H1 (cell line): ENCODE results near the gene USH2A. TPM values are rescaled to one million over a fixed set of nuclear protein-coding genes. Genes with fewer than 3 reads are reported as not detected.

ENCODE experiments used
- CTCF ChIA-PET: fragments of 300-600 bp; sonication (Branson Sonifier 250); formaldehyde crosslinking; loops from one replicate; lab custom pipeline; 2021; ENCODE audit not compliant: partially characterized antibody; lab: Charles Lee
- POLR2A ChIA-PET: fragments of 300-600 bp; sonication (Branson Sonifier 250); formaldehyde crosslinking; loops from one replicate; lab custom pipeline; 2021; ENCODE audit warnings: inconsistent platforms; ENCODE audit not compliant: partially characterized antibody; lab: Charles Lee
- DNase-seq, 2 experiments: peaks; one replicate each; pipeline versions ENCODE4 v3.0.0 to v3.0.0-alpha.2; 2010 to 2022; ENCODE audit warnings: low spot score in 2 of 2, low read depth in 1 of 2, mixed read lengths in 1 of 2
- FAIRE-seq: peaks from 2 replicates; lab custom pipeline; 2011; peaks lifted over from hg19 to GRCh38; lab: Jason Lieb, UNC
- H2AFZ ChIP-seq: 2 replicates; pipeline ENCODE4 v1.8.1; 2012; ENCODE audit warnings: low read length, inconsistent platforms
- H2AK5ac ChIP-seq: 2 replicates; pipeline ENCODE4 v1.6.1; 2013; ENCODE audit warnings: low read depth, low read length
- H2BK120ac ChIP-seq: replicated peaks from 2 replicates; pipeline ENCODE3; 2013; ENCODE audit warnings: low read depth, low read length, inconsistent platforms
- H2BK12ac ChIP-seq: 2 replicates; pipeline ENCODE4 v1.6.1; 2013; ENCODE audit warnings: low read depth, low read length
- H2BK15ac ChIP-seq: 2 replicates; pipeline ENCODE4 v1.6.1; 2013; ENCODE audit warnings: low read length
- H2BK20ac ChIP-seq: 2 replicates; pipeline ENCODE4 v1.6.1; 2013; ENCODE audit warnings: low read length
- H2BK5ac ChIP-seq: 2 replicates; pipeline ENCODE4 v1.6.1; 2013; ENCODE audit warnings: low read depth, low read length
- H3K14ac ChIP-seq: 2 replicates; pipeline ENCODE4 v1.6.1; 2013; ENCODE audit warnings: inconsistent platforms; ENCODE audit not compliant: insufficient read length
- H3K18ac ChIP-seq: 2 replicates; pipeline ENCODE4 v1.6.1; 2013; ENCODE audit warnings: low read length; ENCODE audit errors: extremely low read depth
- H3K23ac ChIP-seq: 2 replicates; pipeline ENCODE4 v1.6.1; 2013; ENCODE audit warnings: inconsistent platforms; ENCODE audit not compliant: insufficient read length
- H3K23me2 ChIP-seq: 2 replicates; pipeline ENCODE4 v1.6.1; 2013; ENCODE audit warnings: low read depth, low read length
- H3K27ac ChIP-seq: 2 replicates; pipeline ENCODE4 v1.6.1; 2011; ENCODE audit warnings: low read depth, low read length, inconsistent platforms
- H3K27me3 ChIP-seq, 4 experiments: replicated peaks in 1 of 4; 1 replicate in 1 of 4; 2 replicates in 3 of 4; pipeline versions ENCODE4 v1.6.1 to v1.8.1; 2011 to 2013; ENCODE audit warnings: low read length in 3 of 4, mild to moderate bottlenecking in 3 of 4, inconsistent platforms in 2 of 4, mixed read lengths in 2 of 4, moderate library complexity in 1 of 4; ENCODE audit not compliant: control insufficient read depth in 3 of 4, insufficient read depth in 3 of 4; ENCODE audit errors: extremely low read depth in 1 of 4
- H3K36me3 ChIP-seq, 4 experiments: 2 replicates each; pipeline versions ENCODE4 v1.6.1 to v1.8.1; 2011 to 2013; ENCODE audit warnings: mild to moderate bottlenecking in 4 of 4, low read length in 3 of 4, moderate library complexity in 2 of 4, control low read depth in 1 of 4, inconsistent platforms in 1 of 4; ENCODE audit not compliant: insufficient read depth in 4 of 4, control insufficient read depth in 2 of 4
- H3K4ac ChIP-seq: replicated peaks from 2 replicates; pipeline ENCODE3; 2013; ENCODE audit warnings: low read length, low read depth, mixed read lengths, inconsistent platforms; ENCODE audit not compliant: insufficient read length
- H3K4me1 ChIP-seq, 4 experiments: replicated peaks in 1 of 4; 1 replicate in 1 of 4; 2 replicates in 3 of 4; pipeline versions ENCODE4 v1.6.1 to v1.8.1; 2011 to 2013; ENCODE audit warnings: low read length in 3 of 4, inconsistent platforms in 2 of 4, mixed read lengths in 1 of 4; ENCODE audit not compliant: insufficient read depth in 4 of 4, control insufficient read depth in 3 of 4
- H3K4me2 ChIP-seq, 2 experiments: 2 replicates each; pipeline versions ENCODE4 v1.6.1 to v1.8.1; 2011 to 2013; ENCODE audit warnings: low read depth in 2 of 2, low read length in 2 of 2, control low read depth in 1 of 2, inconsistent platforms in 1 of 2, mild to moderate bottlenecking in 1 of 2; ENCODE audit not compliant: insufficient read depth in 1 of 2
- H3K4me3 ChIP-seq, 4 experiments: fragments of 200-600, 300-600 bp in 1 of 4; sonication (generic), shearing (Covaris generic), sonication (Bioruptor Twin) in 1 of 4; 2 replicates each; pipeline versions ENCODE4 v1.5.1 to v1.8.1; 2011 to 2016; ENCODE audit warnings: low read length in 4 of 4, low read depth in 3 of 4, control low read depth in 2 of 4, inconsistent platforms in 2 of 4, mild to moderate bottlenecking in 2 of 4, mixed read lengths in 1 of 4, moderate library complexity in 1 of 4; ENCODE audit not compliant: insufficient read depth in 2 of 4; ENCODE audit errors: extremely low read depth in 1 of 4
- H3K56ac ChIP-seq: replicated peaks from 2 replicates; pipeline ENCODE3; 2013; ENCODE audit warnings: low read depth, mild to moderate bottlenecking, mixed read lengths, low read length, inconsistent platforms; ENCODE audit not compliant: insufficient read length
- H3K79me1 ChIP-seq: 2 replicates; pipeline ENCODE4 v1.6.1; 2013; ENCODE audit warnings: low read depth, low read length, control low read depth
- H3K79me2 ChIP-seq, 2 experiments: 2 replicates each; pipeline versions ENCODE4 v1.6.1 to v1.8.1; 2012 to 2013; ENCODE audit warnings: low read length in 2 of 2, mild to moderate bottlenecking in 2 of 2, inconsistent platforms in 1 of 2; ENCODE audit not compliant: insufficient read depth in 2 of 2, control insufficient read depth in 1 of 2
- H3K9ac ChIP-seq, 4 experiments: replicated peaks in 1 of 4; 1 replicate in 1 of 4; 2 replicates in 3 of 4; pipeline versions ENCODE4 v1.6.1 to v1.8.1; 2011 to 2013; ENCODE audit warnings: low read depth in 3 of 4, low read length in 3 of 4, control low read depth in 2 of 4, mild to moderate bottlenecking in 2 of 4, moderate library complexity in 2 of 4, inconsistent platforms in 1 of 4; ENCODE audit errors: extremely low read depth in 1 of 4
- H3K9me3 ChIP-seq, 2 experiments: 2 replicates each; pipeline versions ENCODE4 v1.6.1 to v1.8.1; 2012 to 2013; ENCODE audit warnings: mild to moderate bottlenecking in 2 of 2, moderate library complexity in 2 of 2, control low read depth in 1 of 2, inconsistent platforms in 1 of 2, low read depth in 1 of 2, low read length in 1 of 2, mixed read lengths in 1 of 2; ENCODE audit not compliant: insufficient read depth in 2 of 2
- H4K20me1 ChIP-seq, 2 experiments: replicated peaks in 1 of 2; 2 replicates each; pipeline versions ENCODE3 to v1.8.1; 2011 to 2013; ENCODE audit warnings: inconsistent platforms in 2 of 2, low read length in 2 of 2, mild to moderate bottlenecking in 1 of 2; ENCODE audit not compliant: insufficient read depth in 2 of 2, control insufficient read depth in 1 of 2
- H4K5ac ChIP-seq: 2 replicates; pipeline ENCODE4 v1.6.1; 2013; ENCODE audit warnings: low read length, low read depth, mixed read lengths, inconsistent platforms; ENCODE audit not compliant: insufficient read length
- H4K8ac ChIP-seq: 2 replicates; pipeline ENCODE4 v1.8.0; 2013; ENCODE audit warnings: mild to moderate bottlenecking, moderate library complexity, low read length, inconsistent platforms; ENCODE audit not compliant: insufficient read depth; ENCODE audit errors: extremely low read depth
- H4K91ac ChIP-seq: replicated peaks from 2 replicates; pipeline ENCODE3; 2013; ENCODE audit warnings: low read length, mixed read lengths, inconsistent platforms; ENCODE audit not compliant: insufficient read length
- CHD2 ChIP-seq: IDR thresholded peaks from 2 replicates; pipeline ENCODE4 v1.6.1; 2012; ENCODE audit warnings: low read length, improper control_type of control experiment
- CREB1 ChIP-seq: IDR thresholded peaks from 2 replicates; pipeline ENCODE4 v1.6.1; 2012; ENCODE audit warnings: inconsistent platforms
- NRF1 ChIP-seq: IDR thresholded peaks from 2 replicates; pipeline ENCODE4 v1.6.1; 2011; ENCODE audit warnings: mild to moderate bottlenecking, low read depth, low read length, improper control_type of control experiment
- RNF2 ChIP-seq: fragments of 200-900, 300-1000 bp; sonication (generic); IDR thresholded peaks from 2 replicates; pipeline ENCODE4 v1.7.1; 2016; ENCODE audit warnings: borderline replicate concordance, low read depth, mild to moderate bottlenecking, antibody characterized with exemption, low read length; ENCODE audit not compliant: poor library complexity, severe bottlenecking; ENCODE audit errors: missing control alignments
- RXRA ChIP-seq: IDR thresholded peaks from 2 replicates; pipeline ENCODE4 v1.6.1; 2011; ENCODE audit warnings: low read depth, mild to moderate bottlenecking, low read length, moderate library complexity; ENCODE audit not compliant: insufficient read depth
- SP4 ChIP-seq: IDR thresholded peaks from 2 replicates; pipeline ENCODE4 v1.6.1; 2012; ENCODE audit warnings: low read length, inconsistent platforms
- YY1 ChIP-seq: IDR thresholded peaks from 2 replicates; pipeline ENCODE4 v1.6.1; 2011; ENCODE audit warnings: low read depth, mild to moderate bottlenecking, low read length
- WGBS, 2 experiments: shearing (Covaris generic) in 1 of 2; methylation state at CpG; one replicate each; pipeline versions ENCODE4 v1.1.6 to v1.1.7; 2013 to 2015; ENCODE audit warnings: low lambda C conversion rate in 2 of 2, mixed read lengths in 2 of 2, inconsistent platforms in 1 of 2, low coverage in 1 of 2, missing lambda C conversion rate in 1 of 2; ENCODE audit not compliant: insufficient replicate concordance in 2 of 2, insufficient coverage in 1 of 2, insufficient read length in 1 of 2; ENCODE audit errors: extremely low coverage in 1 of 2, missing lambda C conversion rate in 1 of 2; 5-methylcytosine and 5-hydroxymethylcytosine counted together
- polyA plus RNA-seq, 7 experiments: library from polyadenylated mRNA; depleted of rRNA in 3 of 7; stranded (reverse) in 5 of 7; unstranded in 2 of 7; fragments of >200 nt in 5 of 7; fragments of 200-250 nt in 2 of 7; gene quantifications; 1 replicate in 5 of 7; 2 replicates in 1 of 7; 4 replicates in 1 of 7; pipeline versions ENCODE4 v1.2.1 to v1.2.3, GENCODE V29; 2011 to 2013; ENCODE audit warnings: missing spikeins in 2 of 7, mixed read lengths in 2 of 7
- total RNA-seq: library from RNA; stranded (reverse); fragmentation: NEBNext Ultra II Directional; extraction: Animal tissue kit (Norgen Biotek cat#: 25700); gene quantifications from 2 replicates; pipeline ENCODE4 v1.2.1, GENCODE V29; 2021
- TF ChIP-seq, protein P1 (sequence below), 3 experiments: IDR thresholded peaks; 1 replicate in 2 of 3; 2 replicates in 1 of 3; pipeline versions ENCODE4 v1.5.1 to v1.6.1; 2011; ENCODE audit warnings: low read length in 3 of 3, mild to moderate bottlenecking in 3 of 3, inconsistent platforms in 2 of 3, low read depth in 1 of 3, moderate library complexity in 1 of 3; ENCODE audit not compliant: insufficient read depth in 1 of 3; ENCODE audit errors: control extremely low read depth in 1 of 3

USH2A gene
- total and polyA plus RNA-seq, 2 of the 8 experiments (the other 6 are each of a cell fraction or from before 2014, with no cell fraction given) = 0.02 to 0.17 TPM

DNA sequence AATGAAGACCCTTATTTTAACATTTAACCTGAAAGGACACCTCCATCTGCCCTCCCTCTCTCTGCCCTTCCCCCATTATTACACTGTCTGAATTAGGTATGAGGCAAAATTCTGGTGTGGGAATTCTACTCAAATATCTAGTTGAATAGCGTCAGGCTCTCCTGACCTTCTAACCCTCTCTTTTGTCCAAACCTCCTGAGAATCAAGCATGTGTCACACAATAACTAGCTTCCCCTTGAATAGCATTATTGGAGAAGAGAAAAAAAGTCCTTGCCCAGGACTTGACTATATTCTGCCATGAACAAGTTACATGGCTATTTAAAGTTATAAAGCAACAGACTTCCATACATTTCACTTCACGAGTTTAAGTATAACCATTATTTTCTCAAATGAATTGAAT lies 35.5 kb downstream of the USH2A start:
- Histone ChIP-seq H2BK120ac (no peak overlapping the region), H3K23ac (no peak overlapping the region), H3K79me2 (no peaks in the 10 kb centered on the region), H2BK12ac (no peak overlapping the region), H4K91ac (no peak overlapping the region), H3K9ac (no peak overlapping the region), H2BK20ac (no peak overlapping the region), H4K20me1 (no peaks in the 10 kb centered on the region), H2BK15ac (no peak overlapping the region), H3K9me3 (no peaks in the 10 kb centered on the region), H2AK5ac (no peak overlapping the region), H3K14ac (no peak overlapping the region), H3K27ac (no peak overlapping the region), H3K4me2 (no peak overlapping the region), H2AFZ (no peak overlapping the region), H3K23me2 (no peaks in the 10 kb centered on the region), H4K8ac (no peak overlapping the region), H4K5ac (no peak overlapping the region), H3K4me3 (no peak overlapping the region), H2BK5ac (no peak overlapping the region), H3K27me3 (no peaks in the 10 kb centered on the region), H3K79me1 (no peaks in the 10 kb centered on the region), H3K4ac (no peak overlapping the region), H3K18ac (no peak overlapping the region), H3K4me1 (peaks cover 0 to 6% (median 0%) of the 10 kb centered on the region in 4 experiments; a peak in 2 of 7 replicates), H3K56ac (no peak overlapping the region), H3K36me3 (no peaks in the 10 kb centered on the region)
- ChIA-PET CTCF (no interaction called here), POLR2A (no interaction called here)
- FAIRE-seq (no peak), DNase-seq (no peak)
- no peak for TF ChIP-seq RNF2
- TF ChIP-seq RXRA = no peak
- TF ChIP-seq YY1 = no peak
- no peak for TF ChIP-seq CHD2
- TF ChIP-seq SP4 = no peak
- no peak for TF ChIP-seq NRF1
- no peak for TF ChIP-seq CREB1
- TF ChIP-seq, protein P1, sequence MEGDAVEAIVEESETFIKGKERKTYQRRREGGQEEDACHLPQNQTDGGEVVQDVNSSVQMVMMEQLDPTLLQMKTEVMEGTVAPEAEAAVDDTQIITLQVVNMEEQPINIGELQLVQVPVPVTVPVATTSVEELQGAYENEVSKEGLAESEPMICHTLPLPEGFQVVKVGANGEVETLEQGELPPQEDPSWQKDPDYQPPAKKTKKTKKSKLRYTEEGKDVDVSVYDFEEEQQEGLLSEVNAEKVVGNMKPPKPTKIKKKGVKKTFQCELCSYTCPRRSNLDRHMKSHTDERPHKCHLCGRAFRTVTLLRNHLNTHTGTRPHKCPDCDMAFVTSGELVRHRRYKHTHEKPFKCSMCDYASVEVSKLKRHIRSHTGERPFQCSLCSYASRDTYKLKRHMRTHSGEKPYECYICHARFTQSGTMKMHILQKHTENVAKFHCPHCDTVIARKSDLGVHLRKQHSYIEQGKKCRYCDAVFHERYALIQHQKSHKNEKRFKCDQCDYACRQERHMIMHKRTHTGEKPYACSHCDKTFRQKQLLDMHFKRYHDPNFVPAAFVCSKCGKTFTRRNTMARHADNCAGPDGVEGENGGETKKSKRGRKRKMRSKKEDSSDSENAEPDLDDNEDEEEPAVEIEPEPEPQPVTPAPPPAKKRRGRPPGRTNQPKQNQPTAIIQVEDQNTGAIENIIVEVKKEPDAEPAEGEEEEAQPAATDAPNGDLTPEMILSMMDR (IDR thresholded peaks at IDR 0.05; ENCODE audit: control extremely low read depth in 1 of 3, insufficient read depth in 1 of 3, low read depth in 1 of 3, low read length in 3 of 3) = no peak
- 79% methylated on average over 2 of the region's 2 CpGs; no CpG with 5 or more reads in 1 of the 2 experiments for WGBS, 2 experiments
